ENCODE results near the gene PRR5.

The PRR5 gene

DNA sequence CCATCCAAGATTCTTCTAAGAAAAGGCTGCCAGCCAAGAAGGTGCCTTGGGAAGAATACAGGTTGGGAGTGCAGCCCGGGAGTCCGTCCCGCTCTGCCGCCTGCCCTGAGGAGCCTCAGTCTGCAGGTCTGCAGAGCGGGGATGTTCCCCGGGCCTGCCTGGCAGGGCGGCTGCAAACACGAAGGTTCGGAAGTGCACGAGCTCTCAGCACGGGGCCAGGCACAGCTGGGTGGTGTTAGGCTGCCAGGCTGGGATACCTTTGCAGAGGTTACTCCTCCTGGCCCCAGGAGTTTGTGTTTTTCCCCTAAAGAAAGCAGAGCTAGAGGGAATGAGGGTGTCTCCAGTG lies 9.4 kb upstream of the PRR5 start:
- DNase-seq (ENCODE audit: low read depth, low spot score) = no peak

DNA sequence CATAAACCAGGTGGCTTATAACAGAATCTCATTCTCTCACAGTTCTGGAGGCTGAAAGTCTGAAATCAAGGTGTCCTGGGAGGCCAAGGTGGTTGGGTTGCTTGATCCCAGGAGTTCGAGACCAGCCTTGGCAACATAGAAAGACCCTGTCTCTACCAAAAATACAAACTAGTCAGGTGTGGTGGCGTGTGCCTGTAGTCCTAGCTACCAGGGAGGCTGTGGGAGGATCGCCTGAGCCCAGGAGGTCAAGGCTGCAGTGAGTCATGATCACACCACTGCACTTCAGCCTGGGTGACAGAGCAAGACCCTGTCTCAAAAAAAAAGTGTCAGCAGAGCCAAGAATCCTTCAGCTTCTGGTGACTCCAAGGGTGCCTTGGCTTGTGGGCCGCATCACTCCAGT lies 8.9 kb upstream of the PRR5 start:
- DNase-seq (ENCODE audit: low read depth, low spot score) = no peak

DNA sequence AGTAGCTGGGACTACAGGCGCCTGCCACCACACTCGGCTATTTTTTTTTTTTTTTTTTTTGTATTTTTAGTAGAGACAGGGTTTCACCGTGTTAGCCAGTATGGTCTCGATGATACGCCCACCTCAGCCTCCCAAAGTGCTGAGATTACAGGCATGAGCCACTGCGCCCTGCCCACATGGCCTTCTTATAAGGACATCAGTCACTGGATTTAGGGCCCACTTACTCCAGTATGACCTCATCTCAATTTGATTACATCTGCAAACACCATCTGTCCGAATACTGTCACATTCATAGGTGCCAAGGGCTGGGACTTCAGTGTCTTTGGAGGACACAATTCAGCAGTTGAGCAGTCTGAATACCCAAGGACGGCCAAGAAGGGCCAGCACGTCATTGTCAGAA lies 8.2 kb upstream of the PRR5 start:
- no peak for DNase-seq (ENCODE audit: low read depth, low spot score)

DNA sequence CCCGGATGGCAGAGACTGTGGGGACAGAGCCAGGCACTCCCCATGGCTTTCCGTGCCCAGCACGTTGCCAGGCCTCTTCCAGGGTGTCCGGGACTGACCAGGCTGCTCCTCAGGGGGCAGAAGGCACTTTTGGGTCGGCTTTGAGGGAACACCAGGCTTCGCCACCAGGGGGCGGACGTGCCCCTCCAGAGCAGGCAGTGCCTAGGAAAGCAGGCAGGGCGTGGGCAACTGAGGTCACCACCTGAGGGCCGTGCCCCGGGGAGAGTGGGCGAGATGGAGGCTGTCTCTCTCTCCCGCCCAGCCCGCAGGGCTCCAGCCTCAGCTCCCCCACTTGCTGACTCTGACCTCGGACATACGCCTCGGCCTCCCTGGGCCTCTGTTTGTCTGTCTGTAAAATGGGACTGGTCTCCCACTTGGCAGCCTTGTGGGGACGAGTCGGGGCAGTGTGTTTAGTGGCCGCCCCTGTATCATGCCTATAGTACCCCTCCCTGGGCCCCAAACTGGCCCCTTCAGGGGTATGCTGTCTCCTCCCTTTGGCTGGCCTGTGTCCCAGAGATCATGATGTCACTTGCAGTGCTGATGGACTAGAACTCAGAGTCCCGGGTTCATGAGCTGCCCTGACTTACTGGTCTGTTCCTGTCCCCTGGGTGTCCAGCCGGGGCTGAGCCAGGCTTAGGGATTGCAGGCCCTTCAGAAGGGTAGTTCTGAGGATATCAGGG lies 4.4 kb upstream of the PRR5 start:
- no peak for DNase-seq (ENCODE audit: low read depth, low spot score)

DNA sequence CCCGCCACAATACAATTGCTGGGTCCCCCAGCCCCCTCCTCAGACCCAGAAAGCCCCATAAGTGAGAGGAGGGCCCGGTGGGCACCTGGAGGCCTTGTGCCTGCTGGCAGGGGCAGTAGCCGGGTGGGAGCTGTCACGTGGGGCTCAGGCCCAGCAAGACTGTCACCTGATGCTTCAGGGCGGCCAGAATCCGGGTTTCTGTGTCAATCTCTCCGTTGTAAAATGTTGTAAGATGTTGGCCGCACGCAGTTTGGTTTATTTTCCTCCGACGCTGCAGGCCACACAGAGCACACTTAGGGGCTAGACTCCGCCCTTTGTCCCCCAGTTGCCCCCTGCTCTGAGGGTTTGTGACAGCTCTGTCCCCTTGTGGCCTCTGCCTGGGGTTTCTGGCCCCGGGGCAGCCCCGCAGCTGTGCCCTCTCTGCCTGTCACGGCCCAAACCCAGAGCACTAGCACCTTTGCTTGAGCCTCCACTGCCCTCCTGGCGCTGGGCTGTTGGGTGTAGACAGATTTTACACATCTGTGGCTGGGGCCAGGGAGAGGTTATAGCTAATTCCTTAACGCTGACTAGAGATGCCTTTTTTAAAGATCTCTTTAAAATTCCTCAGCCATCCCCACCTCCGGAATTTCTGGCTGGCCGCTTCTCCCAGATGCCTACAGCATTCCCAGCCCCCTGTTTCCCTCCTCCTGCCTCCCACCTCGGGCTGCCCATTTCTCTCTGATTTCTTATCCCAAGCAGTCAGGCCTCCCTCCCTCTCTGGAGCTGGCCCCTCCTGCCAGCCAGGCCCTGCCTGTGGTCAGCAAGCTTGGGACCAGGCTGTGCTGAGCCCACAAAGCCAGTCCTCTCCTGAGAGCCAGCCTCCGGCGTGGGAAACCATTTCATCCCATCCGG lies 3.2 kb upstream of the PRR5 start:
- DNase-seq (ENCODE audit: low read depth, low spot score) = no peak

GRCh38 chr22:44700456-44700855 lies 1.5 kb upstream of the PRR5 start:
- DNase-seq (ENCODE audit: low read depth, low spot score) = no peak

- DNase-seq (ENCODE audit: low read depth, low spot score) = no peak
These were observed 715 bp upstream of the PRR5 start for GRCh38 chr22:44701187-44701790.

- no peak for DNase-seq (ENCODE audit: low read depth, low spot score)
These were observed 635 bp downstream of the PRR5 start for GRCh38 chr22:44702479-44703198.

- DNase-seq (ENCODE audit: low read depth, low spot score) = no peak
These were observed 1.4 kb downstream of the PRR5 start for GRCh38 chr22:44703255-44703870.

- DNase-seq (ENCODE audit: low read depth, low spot score) = no peak
These were observed 2.4 kb downstream of the PRR5 start for GRCh38 chr22:44704159-44705021.

DNA sequence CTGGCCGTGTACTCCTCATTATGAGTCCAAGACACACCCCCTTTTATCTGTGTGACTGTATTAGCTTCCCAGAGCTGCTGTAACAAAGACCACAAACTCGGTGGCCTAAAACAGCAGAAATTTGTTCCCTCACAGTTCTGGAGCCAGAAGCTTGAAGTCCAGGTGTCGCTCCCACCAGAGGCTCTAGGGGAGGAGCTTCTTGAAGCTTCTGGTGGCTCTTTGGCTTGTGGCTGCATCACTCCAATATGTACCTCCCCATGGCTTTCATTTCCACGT lies 3.0 kb downstream of the PRR5 start:
- DNase-seq (ENCODE audit: low read depth, low spot score) = no peak

DNA sequence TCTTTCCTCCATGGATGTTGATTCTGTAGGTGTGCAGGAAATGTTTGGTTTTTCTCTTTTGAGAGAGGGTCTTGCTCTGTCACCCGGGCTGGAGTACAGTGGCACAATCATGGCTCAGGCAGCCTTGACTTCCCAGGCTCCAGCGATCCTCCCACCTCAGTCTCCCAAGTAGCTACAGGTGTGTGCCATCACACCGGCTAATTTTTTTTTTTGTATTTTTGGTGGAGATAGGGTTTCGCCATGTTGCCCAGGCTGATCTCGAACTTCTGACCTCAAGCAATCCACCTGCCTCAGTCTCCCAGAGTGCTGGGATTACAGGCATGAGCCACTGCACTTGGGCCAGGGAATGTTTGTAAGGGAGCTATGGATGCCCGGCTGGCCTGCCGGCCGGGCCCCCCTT lies 4.5 kb downstream of the PRR5 start:
- DNase-seq (ENCODE audit: low read depth, low spot score) = no peak

GRCh38 chr22:44707178-44707577 lies 5.2 kb downstream of the PRR5 start:
- DNase-seq (ENCODE audit: low read depth, low spot score) = no peak

GRCh38 chr22:44707752-44708151 lies 5.7 kb downstream of the PRR5 start:
- DNase-seq (ENCODE audit: low read depth, low spot score) = no peak

- no peak for DNase-seq (ENCODE audit: low read depth, low spot score)
These were observed 7.9 kb downstream of the PRR5 start for GRCh38 chr22:44709881-44710392.

GRCh38 chr22:44710474-44711240 lies 8.7 kb downstream of the PRR5 start:
- no peak for DNase-seq (ENCODE audit: low read depth, low spot score)

- no peak for DNase-seq (ENCODE audit: low read depth, low spot score)
These were observed 9.2 kb downstream of the PRR5 start for GRCh38 chr22:44711241-44711560.

DNA sequence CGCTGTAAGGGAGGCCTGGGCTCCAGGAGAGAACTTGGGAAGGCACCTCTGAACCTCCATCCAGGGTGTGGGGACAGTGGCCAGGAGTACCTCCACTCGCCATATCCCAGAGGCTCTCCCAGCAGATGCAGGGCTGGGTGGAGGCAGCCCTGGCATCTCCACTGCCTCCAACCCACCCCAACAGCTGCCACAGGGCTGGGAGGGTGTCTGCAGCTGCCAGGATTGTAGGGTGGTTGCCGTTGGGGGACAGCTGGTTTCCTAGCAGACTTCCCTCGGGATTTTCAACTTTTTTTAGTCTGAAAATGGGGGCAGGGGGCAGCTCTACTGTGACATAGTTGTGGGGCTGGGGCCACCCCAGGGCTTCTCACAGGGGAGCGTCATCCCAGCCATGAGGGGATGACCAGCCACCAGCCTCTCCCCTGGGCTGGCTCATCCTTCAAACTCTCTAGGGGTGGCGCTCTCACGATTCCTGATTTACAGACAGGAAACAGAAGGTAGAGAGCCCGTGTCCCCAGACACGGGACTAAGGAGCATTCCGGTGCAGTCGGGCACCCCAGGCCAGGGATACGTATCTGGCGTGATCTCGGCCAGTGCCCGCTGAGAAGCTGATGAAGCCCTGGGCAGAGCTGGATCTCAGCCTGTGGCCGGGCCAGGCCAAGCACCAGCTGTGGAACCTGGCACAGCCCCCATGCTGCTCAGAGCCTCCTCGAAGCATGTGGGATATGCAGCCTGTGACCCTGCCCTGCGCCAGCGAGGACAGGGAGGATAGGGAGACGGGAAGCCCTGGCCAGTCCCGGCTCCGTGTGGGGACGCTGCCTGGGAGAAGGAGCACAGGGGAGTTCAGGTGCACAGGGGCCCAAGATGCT lies 9.9 kb downstream of the PRR5 start:
- DNase-seq (ENCODE audit: low read depth, low spot score) = no peak

GRCh38 chr22:44712962-44713361 lies 11.0 kb downstream of the PRR5 start:
- no peak for DNase-seq (ENCODE audit: low read depth, low spot score)

Data from smooth muscle cell of the brain vasculature (primary cell).